Measurements from ENCODE around the gene DTD1. TPM values are rescaled to one million over a fixed set of nuclear protein-coding genes. Genes with fewer than 3 reads are reported as not detected.

DTD1 gene
- total RNA-seq, 2 experiments from 2014 or later = 27.6 to 43.0 TPM

DNA sequence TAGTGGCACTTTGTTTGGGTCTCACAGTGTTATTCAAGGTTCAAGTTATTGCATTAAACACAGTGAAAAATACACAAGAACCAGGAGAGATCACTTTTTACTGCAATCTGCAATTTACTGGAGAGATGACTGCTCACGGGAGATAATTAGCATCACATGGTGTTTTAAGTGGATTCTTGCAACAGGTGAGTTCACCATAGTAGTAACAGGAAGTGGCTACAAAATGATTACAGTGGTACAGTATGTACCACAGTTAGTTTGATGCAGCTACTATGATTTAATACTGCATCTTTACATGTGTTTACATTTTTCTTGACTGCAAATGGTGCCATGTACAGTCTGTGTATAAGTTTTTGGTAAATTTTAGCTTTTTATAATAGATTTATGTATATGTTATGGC lies 129.2 kb downstream of the DTD1 start:
- CTCF ChIA-PET (ENCODE audit: unreplicated experiment) = no interaction called here
- H3K4me2 ChIP-seq (ENCODE audit: low read length) = no peak overlapping the region
- DNase-seq (ENCODE audit: low spot score) = no peak
- H3K79me2 ChIP-seq (ENCODE audit: insufficient read depth, low read depth, low read length) = no peaks in the 10 kb centered on the region
- TF ChIP-seq, protein P1, sequence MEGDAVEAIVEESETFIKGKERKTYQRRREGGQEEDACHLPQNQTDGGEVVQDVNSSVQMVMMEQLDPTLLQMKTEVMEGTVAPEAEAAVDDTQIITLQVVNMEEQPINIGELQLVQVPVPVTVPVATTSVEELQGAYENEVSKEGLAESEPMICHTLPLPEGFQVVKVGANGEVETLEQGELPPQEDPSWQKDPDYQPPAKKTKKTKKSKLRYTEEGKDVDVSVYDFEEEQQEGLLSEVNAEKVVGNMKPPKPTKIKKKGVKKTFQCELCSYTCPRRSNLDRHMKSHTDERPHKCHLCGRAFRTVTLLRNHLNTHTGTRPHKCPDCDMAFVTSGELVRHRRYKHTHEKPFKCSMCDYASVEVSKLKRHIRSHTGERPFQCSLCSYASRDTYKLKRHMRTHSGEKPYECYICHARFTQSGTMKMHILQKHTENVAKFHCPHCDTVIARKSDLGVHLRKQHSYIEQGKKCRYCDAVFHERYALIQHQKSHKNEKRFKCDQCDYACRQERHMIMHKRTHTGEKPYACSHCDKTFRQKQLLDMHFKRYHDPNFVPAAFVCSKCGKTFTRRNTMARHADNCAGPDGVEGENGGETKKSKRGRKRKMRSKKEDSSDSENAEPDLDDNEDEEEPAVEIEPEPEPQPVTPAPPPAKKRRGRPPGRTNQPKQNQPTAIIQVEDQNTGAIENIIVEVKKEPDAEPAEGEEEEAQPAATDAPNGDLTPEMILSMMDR (conservative IDR thresholded peaks at IDR 0.05; ENCODE audit: low read length) = no peak
- no peak for TF ChIP-seq EZH2phosphoT487 (IDR thresholded peaks at IDR 0.05; ENCODE audit: borderline replicate concordance, low read depth, low read length)
- no peaks in the 10 kb centered on the region for H3K36me3 ChIP-seq (ENCODE audit: insufficient read depth, low read length)
- no peaks in the 10 kb centered on the region for H4K20me1 ChIP-seq (ENCODE audit: insufficient read depth, low read length)
- no peaks in the 10 kb centered on the region for H3K9me2 ChIP-seq (ENCODE audit: insufficient read depth, low read length)
- no TSS peak for BruUV-seq (replicated peaks)
- no peak overlapping the region for H3K4me3 ChIP-seq (ENCODE audit: low read depth, low read length, poor library complexity, severe bottlenecking)
- no peak overlapping the region for H2AFZ ChIP-seq (ENCODE audit: low read length)
- H3K4me1 ChIP-seq (ENCODE audit: insufficient read depth, low read length, poor library complexity, severe bottlenecking) = no peaks in the 10 kb centered on the region
- no peaks in the 10 kb centered on the region for H3K9me3 ChIP-seq (ENCODE audit: low read length)
- POLR2A ChIA-PET = no interaction called here
- intact Hi-C loops (cut with micrococcal nuclease; ENCODE audit: unreplicated experiment) = no loop called here
- no peak overlapping the region for H3K27ac ChIP-seq (ENCODE audit: low read depth, low read length, poor library complexity, severe bottlenecking)

DNA sequence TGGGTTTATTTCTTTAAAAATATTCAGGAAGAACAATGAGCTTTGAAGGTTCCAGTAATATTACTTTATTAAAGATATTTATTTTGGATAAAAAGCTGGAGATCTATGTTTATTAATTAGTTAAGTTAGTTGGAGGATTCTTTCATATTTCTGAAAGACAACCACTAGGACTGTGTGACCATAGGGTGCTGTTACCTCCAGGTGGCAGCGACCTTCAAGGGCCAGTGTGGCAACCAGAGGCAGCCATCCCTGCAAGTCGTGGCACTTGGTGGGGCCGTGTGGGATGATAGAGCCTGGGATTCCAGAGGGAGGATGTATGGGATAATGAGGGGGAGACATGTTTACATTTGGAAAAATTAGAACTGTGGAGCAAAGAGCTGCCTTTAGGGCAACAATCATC lies 130.3 kb downstream of the DTD1 start:
- Histone ChIP-seq H2AFZ (ENCODE audit: low read length) (no peak overlapping the region), H3K4me1 (ENCODE audit: insufficient read depth, low read length, poor library complexity, severe bottlenecking) (no peaks in the 10 kb centered on the region), H3K36me3 (ENCODE audit: insufficient read depth, low read length) (no peaks in the 10 kb centered on the region), H3K9me3 (ENCODE audit: low read length) (no peaks in the 10 kb centered on the region), H3K4me2 (ENCODE audit: low read length) (no peak overlapping the region), H3K79me2 (ENCODE audit: insufficient read depth, low read depth, low read length) (no peaks in the 10 kb centered on the region), H3K9me2 (ENCODE audit: insufficient read depth, low read length) (no peaks in the 10 kb centered on the region), H3K4me3 (ENCODE audit: low read depth, low read length, poor library complexity, severe bottlenecking) (no peak overlapping the region), H4K20me1 (ENCODE audit: insufficient read depth, low read length) (no peaks in the 10 kb centered on the region), H3K27ac (ENCODE audit: low read depth, low read length, poor library complexity, severe bottlenecking) (no peak overlapping the region)
- TF ChIP-seq, protein P1 (conservative IDR thresholded peaks at IDR 0.05; ENCODE audit: low read length) = peak; percentile 60
- no peak for TF ChIP-seq EZH2phosphoT487 (IDR thresholded peaks at IDR 0.05; ENCODE audit: borderline replicate concordance, low read depth, low read length)
- no peak for DNase-seq (ENCODE audit: low spot score)
- POLR2A ChIA-PET = no interaction called here
- intact Hi-C loops (cut with micrococcal nuclease; ENCODE audit: unreplicated experiment) = no loop called here
- CTCF ChIA-PET (ENCODE audit: unreplicated experiment) = no interaction called here
- BruUV-seq (replicated peaks) = no TSS peak

DNA sequence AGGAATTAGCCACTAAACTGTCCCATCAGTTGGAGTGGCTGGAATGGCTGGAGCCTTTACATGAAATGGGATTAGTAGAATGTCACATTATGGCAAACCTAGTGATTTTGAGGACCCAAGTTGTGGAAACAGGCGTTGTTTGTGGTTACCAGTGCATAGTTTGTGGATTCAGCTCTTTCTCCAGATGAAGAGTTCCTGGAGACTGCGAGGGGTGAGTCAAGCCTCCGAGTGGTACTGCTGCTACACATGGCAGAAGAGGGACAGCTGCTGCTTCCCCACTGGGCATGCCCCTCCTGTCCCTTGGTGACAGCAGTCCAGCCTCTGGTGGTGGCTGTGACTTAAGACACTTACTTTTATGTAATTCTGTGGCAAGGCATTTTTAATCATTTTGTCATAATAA lies 131.6 kb downstream of the DTD1 start:
- Histone ChIP-seq H3K9me2 (ENCODE audit: insufficient read depth, low read length) (no peaks in the 10 kb centered on the region), H3K4me2 (ENCODE audit: low read length) (no peak overlapping the region), H3K4me3 (ENCODE audit: low read depth, low read length, poor library complexity, severe bottlenecking) (no peak overlapping the region), H3K4me1 (ENCODE audit: insufficient read depth, low read length, poor library complexity, severe bottlenecking) (no peaks in the 10 kb centered on the region), H4K20me1 (ENCODE audit: insufficient read depth, low read length) (no peaks in the 10 kb centered on the region), H3K79me2 (ENCODE audit: insufficient read depth, low read depth, low read length) (no peaks in the 10 kb centered on the region), H2AFZ (ENCODE audit: low read length) (no peak overlapping the region), H3K9me3 (ENCODE audit: low read length) (no peaks in the 10 kb centered on the region), H3K27ac (ENCODE audit: low read depth, low read length, poor library complexity, severe bottlenecking) (no peak overlapping the region), H3K36me3 (ENCODE audit: insufficient read depth, low read length) (no peaks in the 10 kb centered on the region)
- BruUV-seq (replicated peaks) = no TSS peak
- POLR2A ChIA-PET = no interaction called here
- intact Hi-C loops (cut with micrococcal nuclease; ENCODE audit: unreplicated experiment) = no loop called here
- CTCF ChIA-PET (ENCODE audit: unreplicated experiment) = no interaction called here
- DNase-seq (ENCODE audit: low spot score) = no peak
- TF ChIP-seq EZH2phosphoT487 (IDR thresholded peaks at IDR 0.05; ENCODE audit: borderline replicate concordance, low read depth, low read length) = no peak
- TF ChIP-seq, protein P1 (conservative IDR thresholded peaks at IDR 0.05; ENCODE audit: low read length) = no peak
